Right renal cortex interstitium (tissue), 3 donors: ENCODE data around the gene ZNF333. TPM values are rescaled to one million over a fixed set of nuclear protein-coding genes. Genes with fewer than 3 reads are reported as not detected.

Source experiments
- DNase-seq, 3 donors: peaks; one replicate each; pipeline ENCODE4 v3.0.0-alpha.2; 2013; ENCODE audit warnings: low read depth in 3 of 3, low spot score in 2 of 3
- polyA plus RNA-seq, 3 donors: library from polyadenylated mRNA; unstranded; fragments of 120-200 nt; gene quantifications; one replicate each; pipeline ENCODE4 v1.2.1, GENCODE V29; 2013; ENCODE audit not compliant: insufficient read length in 3 of 3

ZNF333 gene
- 10 to 100 TPM; 14.3 to 16.6 (median 16.1) TPM for polyA plus RNA-seq

GRCh38 chr19:14689598-14690503 is at the start of gene ZNF333:
ZNF333 (plus strand) TSS chr19:14690048; CDS start chr19:14693492, 3,444 bp downstream.
- peak; percentile 78 to 83 (median 80) for DNase-seq

GRCh38 chr19:14648506-14648905 is 41.3 kb upstream of the ZNF333 start:
- DNase-seq: no peak

GRCh38 chr19:14649020-14649419 is 40.8 kb upstream of the ZNF333 start:
- DNase-seq: no peak

- DNase-seq: no peak
These were observed 39.7 kb upstream of the ZNF333 start for GRCh38 chr19:14650161-14650560.

- DNase-seq: no peak
These were observed 34.9 kb upstream of the ZNF333 start for GRCh38 chr19:14654786-14655560.

- no peak for DNase-seq
These were observed 34.1 kb upstream of the ZNF333 start for GRCh38 chr19:14655726-14656125.

GRCh38 chr19:14659874-14660489 is 29.9 kb upstream of the ZNF333 start:
- no peak for DNase-seq

GRCh38 chr19:14661372-14661924 is 28.4 kb upstream of the ZNF333 start:
- DNase-seq: no peak

GRCh38 chr19:14669940-14670339 is 19.9 kb upstream of the ZNF333 start:
- DNase-seq: no peak

GRCh38 chr19:14670408-14670807 is 19.4 kb upstream of the ZNF333 start:
- DNase-seq: no peak

GRCh38 chr19:14672188-14672872 is 17.5 kb upstream of the ZNF333 start:
- no peak for DNase-seq

- DNase-seq: no peak
These were observed 16.8 kb upstream of the ZNF333 start for GRCh38 chr19:14673088-14673487.

- DNase-seq: no peak
These were observed 15.1 kb upstream of the ZNF333 start, which contains the start of gene ADGRE3 for GRCh38 chr19:14674764-14675163. ADGRE3 (minus strand) TSS chr19:14674844; CDS start chr19:14674770, 74 bp downstream.

GRCh38 chr19:14676762-14677161 is 13.1 kb upstream of the ZNF333 start:
- DNase-seq: no peak

- no peak for DNase-seq
These were observed 12.4 kb upstream of the ZNF333 start for GRCh38 chr19:14677464-14677863.

GRCh38 chr19:14678199-14678598 is 11.6 kb upstream of the ZNF333 start:
- no peak for DNase-seq

GRCh38 chr19:14682084-14682483 is 7.8 kb upstream of the ZNF333 start:
- DNase-seq: no peak

GRCh38 chr19:14683439-14683838 is 6.4 kb upstream of the ZNF333 start:
- no peak for DNase-seq

- DNase-seq: no peak
These were observed 3.4 kb upstream of the ZNF333 start for GRCh38 chr19:14686411-14686810.

- DNase-seq: no peak
These were observed 4.9 kb downstream of the ZNF333 start for GRCh38 chr19:14694641-14695266.
